Urinary bladder (tissue), 4 donors: ENCODE results near the gene LRCOL1. TPM values are rescaled to one million over a fixed set of nuclear protein-coding genes. Genes with fewer than 3 reads are reported as not detected.

ENCODE experiments used
- DNase-seq: peaks from one replicate; pipeline ENCODE4 v3.0.0-alpha.2; 2015; ENCODE audit errors: extremely low spot score
- H3K27ac ChIP-seq: one replicate; pipeline ENCODE4 v1.5.1; 2013; ENCODE audit warnings: low read depth, mild to moderate bottlenecking, moderate library complexity
- H3K36me3 ChIP-seq: one replicate; pipeline ENCODE4 v1.6.1; 2013; ENCODE audit warnings: mild to moderate bottlenecking, moderate library complexity; ENCODE audit not compliant: insufficient read depth
- H3K4me1 ChIP-seq: one replicate; pipeline ENCODE4 v1.6.1; 2013; ENCODE audit warnings: mild to moderate bottlenecking, moderate library complexity; ENCODE audit not compliant: insufficient read depth
- H3K4me3 ChIP-seq: one replicate; pipeline ENCODE4 v1.5.1; 2013; ENCODE audit warnings: low read depth, low read length
- WGBS: extraction: QIAGEN DNeasy Blood & Tissue Kit; methylation state at CpG from one replicate; pipeline ENCODE4 v1.1.7; 2013; 5-methylcytosine and 5-hydroxymethylcytosine counted together
- polyA plus RNA-seq: library from polyadenylated mRNA; stranded (reverse); fragments of 200-250 nt; gene quantifications from one replicate; pipeline ENCODE4 v1.2.3, GENCODE V29; 2013
- total RNA-seq: library from RNA; depleted of rRNA; stranded (reverse); fragments of >200 nt; gene quantifications from one replicate; pipeline ENCODE4 v1.2.3, GENCODE V29; 2014
- donor health status: healthy with polysubstance abuse.
- donor health status: healthy.

The LRCOL1 gene
- total and polyA plus RNA-seq, 2 donors, result 0.15 TPM; not detected in 1

GRCh38 chr12:132560614-132561426 is 49.6 kb downstream of the LRCOL1 start:
- peak overlapping the region; percentile 69 for H3K4me3 ChIP-seq
- DNase-seq, result no peak
- peaks cover 2% of the 10 kb centered on the region for H3K4me1 ChIP-seq
- no peaks in the 10 kb centered on the region for H3K36me3 ChIP-seq
- no peak overlapping the region for H3K27ac ChIP-seq
- 8% methylated on average over 49 of the region's 49 CpGs for WGBS

- DNase-seq, result no peak
Measured at GRCh38 chr12:132560364-132560613, 50.1 kb downstream of the LRCOL1 start.

GRCh38 chr12:132559652-132560363 is 50.6 kb downstream of the LRCOL1 start:
- Histone ChIP-seq H3K36me3 (no peaks in the 10 kb centered on the region), H3K27ac (no peak overlapping the region), H3K4me1 (peaks cover 2% of the 10 kb centered on the region), H3K4me3 (peak overlapping the region; percentile 69)
- under 1% methylated on average over 98 of the region's 98 CpGs for WGBS
- no peak for DNase-seq

More at GRCh38 chr12:132560364-132560613, 50.1 kb downstream of the LRCOL1 start:
- Histone ChIP-seq H3K4me1 (peaks cover 2% of the 10 kb centered on the region), H3K27ac (no peak overlapping the region), H3K4me3 (peak overlapping the region; percentile 69), H3K36me3 (no peaks in the 10 kb centered on the region)
- 1% methylated on average over 36 of the region's 36 CpGs for WGBS

- Histone ChIP-seq H3K4me3 (peak overlapping the region; percentile 69), H3K36me3 (no peaks in the 10 kb centered on the region), H3K27ac (no peak overlapping the region), H3K4me1 (peaks cover 2% of the 10 kb centered on the region)
- WGBS, result 66% methylated on average over 45 of the region's 45 CpGs
- no peak for DNase-seq
Measured at GRCh38 chr12:132558861-132559623, 51.3 kb downstream of the LRCOL1 start.

GRCh38 chr12:132558042-132558856 is 52.1 kb downstream of the LRCOL1 start:
- Histone ChIP-seq H3K27ac (no peak overlapping the region), H3K36me3 (no peaks in the 10 kb centered on the region), H3K4me3 (no peak overlapping the region), H3K4me1 (peaks cover 2% of the 10 kb centered on the region)
- DNase-seq, result no peak
- WGBS, result 82% methylated on average over 35 of the region's 35 CpGs

- H3K4me3 ChIP-seq, result no peak overlapping the region
- WGBS, result 90% methylated on average over 19 of the region's 19 CpGs
- H3K36me3 ChIP-seq, result no peaks in the 10 kb centered on the region
- DNase-seq, result no peak
- H3K4me1 ChIP-seq, result peaks cover 2% of the 10 kb centered on the region
- no peak overlapping the region for H3K27ac ChIP-seq
Measured at GRCh38 chr12:132557291-132558015, 52.9 kb downstream of the LRCOL1 start.

- H3K36me3 ChIP-seq, result no peaks in the 10 kb centered on the region
- H3K4me1 ChIP-seq, result peaks cover 2% of the 10 kb centered on the region
- 93% methylated on average over 17 of the region's 17 CpGs for WGBS
- H3K27ac ChIP-seq, result no peak overlapping the region
- H3K4me3 ChIP-seq, result no peak overlapping the region
- no peak for DNase-seq
Measured at GRCh38 chr12:132556801-132557200, 53.6 kb downstream of the LRCOL1 start.

GRCh38 chr12:132556216-132556615 is 54.2 kb downstream of the LRCOL1 start:
- H3K4me1 ChIP-seq, result peaks cover 2% of the 10 kb centered on the region
- WGBS, result 96% methylated on average over 16 of the region's 16 CpGs
- no peaks in the 10 kb centered on the region for H3K36me3 ChIP-seq
- H3K4me3 ChIP-seq, result no peak overlapping the region
- no peak overlapping the region for H3K27ac ChIP-seq
- no peak for DNase-seq

- 92% methylated on average over 13 of the region's 13 CpGs for WGBS
- Histone ChIP-seq H3K27ac (no peak overlapping the region), H3K4me1 (peaks cover 2% of the 10 kb centered on the region), H3K36me3 (no peaks in the 10 kb centered on the region), H3K4me3 (no peak overlapping the region)
- DNase-seq, result no peak
Measured at GRCh38 chr12:132555686-132556085, 54.7 kb downstream of the LRCOL1 start.

- no peaks in the 10 kb centered on the region for H3K4me1 ChIP-seq
Measured at GRCh38 chr12:132554845-132555630, 55.3 kb downstream of the LRCOL1 start.

More at GRCh38 chr12:132554845-132555630, 55.3 kb downstream of the LRCOL1 start:
- Histone ChIP-seq H3K27ac (no peak overlapping the region), H3K36me3 (no peaks in the 10 kb centered on the region), H3K4me3 (no peak overlapping the region)
- 93% methylated on average over 53 of the region's 53 CpGs for WGBS
- no peak for DNase-seq
